Ascending aorta (tissue), 2 donors: Measurements from ENCODE around the gene TARBP1. TPM values are rescaled to one million over a fixed set of nuclear protein-coding genes. Genes with fewer than 3 reads are reported as not detected.
A peak's percentile ranks its signal among the peaks of the same experiment; 100 is the strongest.

Source experiments
- DNase-seq, 2 donors: peaks; one replicate each; pipeline ENCODE4 v3.0.0-alpha.2; 2019; ENCODE audit warnings: low spot score in 2 of 2
- H3K27ac ChIP-seq, 2 donors: fragments of 200-600 bp; sonication (generic); one replicate each; pipeline ENCODE4 v1.5.1; 2016 to 2017; ENCODE audit warnings: mild to moderate bottlenecking in 1 of 2
- H3K27me3 ChIP-seq: fragments of 200-600 bp; sonication (generic); one replicate; pipeline ENCODE4 v1.5.1; 2017
- H3K36me3 ChIP-seq, 2 donors: fragments of 200-600 bp; sonication (generic); one replicate each; pipeline ENCODE4 v1.5.1; 2016
- H3K4me1 ChIP-seq, 2 donors: fragments of 200-600 bp; sonication (generic); one replicate each; pipeline ENCODE4 v1.5.1; 2016 to 2017; ENCODE audit warnings: mild to moderate bottlenecking in 1 of 2
- H3K4me3 ChIP-seq, 2 donors: fragments of 200-600 bp; sonication (generic); one replicate each; pipeline ENCODE4 v1.5.1; 2016 to 2017; ENCODE audit warnings: mild to moderate bottlenecking in 1 of 2
- H3K9me3 ChIP-seq, 2 donors: fragments of 200-600 bp; sonication (generic); one replicate each; pipeline ENCODE4 v1.5.1; 2016
- CTCF ChIP-seq, 3 experiments: fragments of 200-600 bp in 2 of 3; fragments of 450-650 bp in 1 of 3; sonication (generic) in 2 of 3; IDR thresholded peaks; one replicate each; pipeline ENCODE4 v1.5.1; 2016 to 2019; ENCODE audit warnings: antibody characterized with exemption in 3 of 3, mild to moderate bottlenecking in 1 of 3, moderate library complexity in 1 of 3
- intact Hi-C: fragments of 100-400 bp; cut with DNase I; formaldehyde crosslinking; loops from one replicate; pipeline ENCODE4 v1.15.1; 2023
- total RNA-seq: library from RNA; depleted of rRNA; stranded (reverse); fragments of >200 nt; gene quantifications from one replicate; pipeline ENCODE4 v1.1.0, GENCODE V29; 2016

TARBP1 gene
- total RNA-seq, 1 donor from 2014 or later: 19.2 TPM

DNA sequence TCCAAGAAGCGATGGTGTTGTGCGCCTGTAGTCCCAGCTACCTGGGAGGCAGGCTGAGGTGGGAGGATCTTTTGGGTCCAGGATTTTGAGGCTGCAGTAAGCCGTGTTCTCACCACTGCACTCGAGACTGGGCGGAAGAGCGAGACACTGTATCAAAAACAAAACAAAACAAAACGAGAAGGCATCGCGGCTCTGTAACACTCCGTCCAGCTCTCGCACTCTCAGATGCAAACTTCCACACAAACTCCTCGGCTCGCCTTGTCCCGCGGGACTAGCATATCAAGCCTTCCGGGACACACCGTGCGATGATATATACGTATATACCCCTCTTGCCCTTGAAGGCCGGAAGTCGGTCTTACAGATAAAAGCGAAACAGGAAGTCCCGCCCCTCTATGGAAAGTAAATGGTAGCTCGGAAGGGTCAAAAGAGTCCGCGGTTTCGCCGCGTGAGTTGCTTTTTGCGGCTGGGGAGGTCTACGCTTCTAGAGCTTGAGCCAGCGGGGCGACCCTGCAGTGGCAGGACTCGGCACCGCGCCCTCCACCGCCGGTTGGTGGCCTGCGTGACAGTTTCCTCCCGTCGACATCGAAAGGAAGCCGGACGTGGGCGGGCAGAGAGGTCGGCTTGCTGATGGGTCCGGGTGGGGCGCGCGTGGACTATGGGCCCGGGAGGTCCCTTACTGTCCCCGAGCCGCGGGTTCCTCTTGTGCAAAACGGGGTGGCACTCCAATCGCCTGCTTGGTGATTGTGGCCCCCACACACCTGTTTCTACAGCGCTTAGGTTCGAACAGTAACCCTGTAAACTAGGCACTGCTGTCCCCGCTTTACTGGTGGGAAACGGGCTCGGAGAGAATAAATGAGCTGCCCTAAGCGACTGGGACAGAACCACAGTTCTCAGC, 105.7 kb downstream of the TARBP1 start, which contains the start of gene COA6:
Gene COA6 (plus strand): TSS at position 393 of the 895 bp plus-strand sequence. CDS start 11 bp downstream, at position 404.
- DNase-seq: peak; percentile 60 to 95
- H3K4me1 ChIP-seq: peaks cover 3 to 15% of the 10 kb centered on the region in 2 donors
- peak within 1 kb of the TSS; percentile 91 to 92 for H3K4me3 ChIP-seq
- H3K9me3 ChIP-seq: no peaks in the 10 kb centered on the region
- no peaks in the 10 kb centered on the region for H3K27me3 ChIP-seq
- peak within 1 kb of the TSS; percentile 91 to 97 for H3K27ac ChIP-seq
- peak in 1 of 3 experiments; percentile 8 for TF ChIP-seq CTCF (IDR thresholded peaks at IDR 0.05)
- H3K36me3 ChIP-seq: peaks cover 15% of the 10 kb centered on the region in 2 donors
- intact Hi-C loops: loop anchor here (2.0 kb wide), 2 partner anchors 755 to 1131 kb away; partner anchors contain the start of genes B3GALNT2 and TOMM20

- H3K36me3 ChIP-seq: peaks cover 8 to 10% of the 10 kb centered on the region in 2 donors
- H3K4me3 ChIP-seq: peak overlapping the region; percentile 91 to 92
- H3K9me3 ChIP-seq: no peaks in the 10 kb centered on the region
- H3K27ac ChIP-seq: peak overlapping the region in 1 of 2 donors; percentile 91
- intact Hi-C loops: loop anchor here (2.0 kb wide), 2 partner anchors 757 to 1133 kb away; partner anchors contain the start of genes B3GALNT2 and TOMM20
- no peak for DNase-seq
- H3K4me1 ChIP-seq: peaks cover 3 to 15% of the 10 kb centered on the region in 2 donors
- no peaks in the 10 kb centered on the region for H3K27me3 ChIP-seq
- no peak for TF ChIP-seq CTCF (IDR thresholded peaks at IDR 0.05)
These were observed 106.8 kb downstream of the TARBP1 start for GRCh38 chr1:234372011-234372757.

DNA sequence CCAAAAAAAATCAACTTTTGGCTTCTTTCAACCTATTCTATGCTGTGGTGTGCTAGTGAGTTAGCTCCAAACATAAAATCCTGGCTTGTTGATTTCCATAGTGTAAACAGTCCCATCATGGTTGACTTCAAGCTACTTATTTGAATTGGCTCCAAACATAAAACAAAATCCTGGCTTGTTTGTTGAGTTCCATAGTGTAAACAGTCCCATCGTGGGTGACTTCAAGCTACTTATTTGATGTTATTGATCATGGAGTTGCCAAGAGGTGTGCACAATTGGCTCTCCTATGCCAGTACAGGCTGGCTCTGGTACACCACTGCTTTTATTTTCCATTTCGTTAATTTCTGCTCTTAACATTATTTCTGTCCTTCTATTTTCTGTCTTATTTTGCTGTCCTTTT, 107.6 kb downstream of the TARBP1 start:
- intact Hi-C loops: no loop called here
- no peak for TF ChIP-seq CTCF (IDR thresholded peaks at IDR 0.05)
- Histone ChIP-seq H3K36me3 (peaks cover 6 to 7% of the 10 kb centered on the region in 2 donors), H3K9me3 (no peaks in the 10 kb centered on the region), H3K4me1 (peaks cover 3 to 15% of the 10 kb centered on the region in 2 donors), H3K27me3 (no peaks in the 10 kb centered on the region), H3K4me3 (no peak overlapping the region), H3K27ac (no peak overlapping the region)
- DNase-seq: no peak

DNA sequence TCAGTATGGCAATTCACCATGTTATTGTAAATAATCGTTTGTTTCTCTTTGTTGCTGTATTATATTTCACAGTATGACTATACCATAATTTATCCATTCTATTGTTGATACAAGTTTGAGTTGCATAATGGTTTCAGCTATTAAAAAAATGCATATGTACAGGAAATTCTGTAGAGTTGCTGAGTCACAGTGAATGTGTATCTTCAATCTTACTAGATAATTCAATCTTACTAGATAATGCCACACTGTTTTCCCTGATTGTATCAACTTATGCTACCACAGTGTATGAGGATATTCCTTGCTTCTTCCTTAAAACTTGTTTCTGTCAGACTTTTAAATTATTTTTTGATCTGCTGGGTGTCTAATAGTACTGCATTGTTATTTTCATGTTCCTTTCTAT, 109.2 kb downstream of the TARBP1 start:
- DNase-seq: no peak
- TF ChIP-seq CTCF (IDR thresholded peaks at IDR 0.05): no peak
- Histone ChIP-seq H3K27me3 (no peaks in the 10 kb centered on the region), H3K36me3 (no peaks in the 10 kb centered on the region), H3K4me1 (peaks cover 3 to 14% of the 10 kb centered on the region in 2 donors), H3K9me3 (no peaks in the 10 kb centered on the region), H3K4me3 (no peak overlapping the region), H3K27ac (no peak overlapping the region)
- intact Hi-C loops: no loop called here

DNA sequence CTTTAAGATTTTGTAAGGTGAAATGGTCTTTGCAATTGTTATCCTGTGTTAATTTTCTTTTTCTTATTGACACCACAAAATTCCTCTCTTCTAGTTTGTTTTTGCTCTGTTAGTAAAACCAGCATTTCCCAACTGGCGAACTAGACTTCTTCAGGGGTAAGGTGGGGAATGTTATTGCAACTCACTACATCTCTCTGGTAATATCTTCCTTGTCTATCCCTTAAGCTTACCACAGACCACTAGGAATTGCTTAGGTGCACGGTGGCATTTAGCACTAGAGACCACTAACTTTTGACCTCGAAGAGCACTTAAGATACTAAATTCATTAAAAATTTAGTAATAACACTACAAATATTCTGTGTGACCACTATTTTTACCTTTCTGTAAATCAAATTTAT, 109.9 kb downstream of the TARBP1 start:
- no peak overlapping the region for H3K4me3 ChIP-seq
- intact Hi-C loops: no loop called here
- DNase-seq: no peak
- H3K9me3 ChIP-seq: no peaks in the 10 kb centered on the region
- H3K36me3 ChIP-seq: no peaks in the 10 kb centered on the region
- no peak overlapping the region for H3K27ac ChIP-seq
- H3K4me1 ChIP-seq: peaks cover 3 to 7% of the 10 kb centered on the region in 2 donors
- no peak for TF ChIP-seq CTCF (IDR thresholded peaks at IDR 0.05)
- H3K27me3 ChIP-seq: no peaks in the 10 kb centered on the region
